ENCODE data around the gene MROH8.
"Not testable (repeated sequence)": the region's sequence is repeated elsewhere in the genome, so short reads cannot be mapped to it uniquely, and the experiment has no call there.

MROH8 gene

GRCh38 chr20:37166867-37167266 lies 12.5 kb downstream of the MROH8 start:
- no peak overlapping the region for H3K9ac ChIP-seq (ENCODE audit: low read depth, low read length)

DNA sequence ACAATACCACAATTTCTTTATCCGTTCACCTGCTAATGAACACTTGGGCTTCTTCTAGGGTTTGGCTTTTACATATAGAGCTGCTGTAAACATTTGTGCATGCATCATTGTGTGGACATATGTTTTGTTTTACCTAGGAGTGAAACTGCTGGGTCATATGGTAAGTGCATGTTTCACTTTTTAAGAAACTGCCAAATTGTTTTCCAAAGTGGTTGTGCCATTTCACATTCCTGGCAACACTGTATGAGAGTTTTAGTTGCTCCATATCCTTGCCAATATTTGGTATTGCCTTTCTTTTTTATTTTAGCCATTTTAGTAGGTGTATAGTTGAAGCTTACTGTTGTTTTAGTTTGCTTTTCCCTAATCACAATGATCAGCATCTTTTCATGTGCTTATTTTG lies 14.3 kb downstream of the MROH8 start:
- Histone ChIP-seq H3K4me3 (ENCODE audit: low read length) (no peak overlapping the region), H3K4me1 (ENCODE audit: insufficient read depth, low read length) (no peaks in the 10 kb centered on the region), H3K36me3 (ENCODE audit: insufficient read depth, low read depth, low read length) (no peaks in the 10 kb centered on the region)

More at GRCh38 chr20:37166867-37167266, 12.5 kb downstream of the MROH8 start:
- Histone ChIP-seq H3K4me1 (ENCODE audit: insufficient read depth, low read length) (no peaks in the 10 kb centered on the region), H3K27ac (ENCODE audit: low read length) (no peak overlapping the region), H3K9me3 (ENCODE audit: insufficient read depth, low read depth, low read length) (no peaks in the 10 kb centered on the region), H3K4me3 (ENCODE audit: low read length) (no peak overlapping the region), H3K36me3 (ENCODE audit: insufficient read depth, low read depth, low read length) (no peaks in the 10 kb centered on the region), H3K27me3 (ENCODE audit: insufficient read depth, low read length) (no peaks in the 10 kb centered on the region)

GRCh38 chr20:37163832-37164554 lies 15.4 kb downstream of the MROH8 start:
- Histone ChIP-seq H3K27ac (ENCODE audit: low read length) (no peak overlapping the region), H3K36me3 (ENCODE audit: insufficient read depth, low read depth, low read length) (no peaks in the 10 kb centered on the region), H3K9ac (ENCODE audit: low read depth, low read length) (no peak overlapping the region), H3K4me3 (ENCODE audit: low read length) (no peak overlapping the region), H3K27me3 (ENCODE audit: insufficient read depth, low read length) (no peaks in the 10 kb centered on the region), H3K4me1 (ENCODE audit: insufficient read depth, low read length) (no peaks in the 10 kb centered on the region), H3K9me3 (ENCODE audit: insufficient read depth, low read depth, low read length) (no peaks in the 10 kb centered on the region)

More for the DNA sequence above, 14.3 kb downstream of the MROH8 start:
- H3K27ac ChIP-seq (ENCODE audit: low read length), result no peak overlapping the region
- no peaks in the 10 kb centered on the region for H3K27me3 ChIP-seq (ENCODE audit: insufficient read depth, low read length)
- no peaks in the 10 kb centered on the region for H3K9me3 ChIP-seq (ENCODE audit: insufficient read depth, low read depth, low read length)
- no peak overlapping the region for H3K9ac ChIP-seq (ENCODE audit: low read depth, low read length)

- H3K4me1 ChIP-seq (ENCODE audit: insufficient read depth, low read length), result no peaks in the 10 kb centered on the region
- H3K27ac ChIP-seq (ENCODE audit: low read length), result no peak overlapping the region
- H3K9me3 ChIP-seq (ENCODE audit: insufficient read depth, low read depth, low read length), result no peaks in the 10 kb centered on the region
- H3K36me3 ChIP-seq (ENCODE audit: insufficient read depth, low read depth, low read length), result no peaks in the 10 kb centered on the region
- H3K27me3 ChIP-seq (ENCODE audit: insufficient read depth, low read length), result no peaks in the 10 kb centered on the region
- no peak overlapping the region for H3K9ac ChIP-seq (ENCODE audit: low read depth, low read length)
- no peak overlapping the region for H3K4me3 ChIP-seq (ENCODE audit: low read length)
Measured at GRCh38 chr20:37162646-37163045, 16.7 kb downstream of the MROH8 start.

DNA sequence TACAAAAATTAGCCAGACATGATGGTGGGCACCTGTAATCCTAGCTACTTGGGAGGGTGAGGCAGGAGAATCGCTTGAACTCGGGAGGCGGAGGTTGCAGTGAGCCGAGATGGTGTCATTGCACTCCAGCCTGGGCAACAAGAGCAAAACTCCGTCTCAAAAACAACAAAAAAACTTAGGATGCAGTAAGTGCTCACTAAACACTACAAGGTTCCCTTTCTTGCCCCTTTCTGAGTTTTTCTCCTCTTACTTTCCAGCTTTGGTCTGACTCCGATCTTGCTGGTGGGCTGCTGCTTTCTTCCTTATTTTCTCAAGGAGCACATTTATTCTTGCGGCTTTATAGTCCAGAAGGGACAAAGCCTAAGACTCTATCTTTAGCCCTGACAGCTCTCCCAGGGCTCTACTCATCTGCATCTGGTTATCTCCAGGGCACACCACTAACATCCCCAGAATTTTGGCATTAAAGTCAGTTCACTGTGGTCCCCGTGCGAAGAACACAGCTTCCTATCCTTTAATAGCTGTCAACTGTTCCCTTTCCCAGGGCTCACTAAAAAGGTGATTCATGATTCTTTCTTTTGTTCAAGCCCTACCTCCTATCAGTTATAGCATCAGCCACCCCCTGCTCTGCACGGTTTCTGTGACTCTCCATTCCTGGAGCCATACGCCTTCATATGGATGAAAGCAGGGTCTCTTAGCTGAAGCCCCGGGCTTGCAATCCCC lies 17.4 kb downstream of the MROH8 start:
- no peak overlapping the region for H3K9ac ChIP-seq (ENCODE audit: low read depth, low read length)

DNA sequence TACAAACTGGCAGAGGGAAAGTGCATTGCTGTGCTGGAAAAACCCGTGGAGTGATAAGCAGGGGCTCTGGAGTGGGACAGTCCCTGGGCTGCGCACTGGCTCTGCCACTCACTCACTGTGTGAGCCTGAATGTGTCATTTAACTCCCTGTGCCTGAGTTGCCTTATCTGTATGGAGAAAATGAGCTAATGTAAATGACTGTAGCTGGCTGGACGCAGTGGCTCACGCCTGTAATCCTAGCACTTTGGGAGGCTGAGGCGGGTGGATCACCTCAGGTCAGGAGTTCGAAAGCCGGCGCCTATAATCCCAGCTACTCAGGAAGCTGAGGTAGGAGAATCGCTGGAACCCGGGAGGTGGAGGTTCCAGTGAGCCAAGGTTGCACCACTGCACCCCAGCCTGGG lies 18.7 kb downstream of the MROH8 start:
- H3K4me1 ChIP-seq (ENCODE audit: insufficient read depth, low read length), result no peaks in the 10 kb centered on the region

More for the DNA sequence above, 17.4 kb downstream of the MROH8 start:
- Histone ChIP-seq H3K27me3 (ENCODE audit: insufficient read depth, low read length) (no peaks in the 10 kb centered on the region), H3K27ac (ENCODE audit: low read length) (no peak overlapping the region), H3K36me3 (ENCODE audit: insufficient read depth, low read depth, low read length) (no peaks in the 10 kb centered on the region), H3K4me1 (ENCODE audit: insufficient read depth, low read length) (no peaks in the 10 kb centered on the region), H3K9me3 (ENCODE audit: insufficient read depth, low read depth, low read length) (no peaks in the 10 kb centered on the region), H3K4me3 (ENCODE audit: low read length) (no peak overlapping the region)

DNA sequence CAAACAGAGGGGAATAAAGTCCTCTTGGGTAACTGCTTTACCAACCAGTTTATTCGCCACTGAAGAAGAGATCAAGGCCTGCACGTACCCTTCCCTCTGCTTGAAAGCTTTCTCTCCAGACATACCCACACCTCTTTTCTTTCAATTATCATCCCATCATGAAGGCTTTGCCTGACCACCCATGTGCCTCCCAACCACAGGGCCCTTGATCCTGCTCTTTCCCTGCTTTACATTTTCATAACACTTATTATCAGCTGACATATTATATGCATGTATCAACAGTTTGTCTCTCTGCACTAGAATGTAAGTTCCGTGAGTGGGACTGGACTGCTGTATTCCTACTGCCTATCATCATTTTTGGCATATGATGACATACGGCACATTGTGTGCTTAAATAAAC lies 21.1 kb downstream of the MROH8 start:
- no peaks in the 10 kb centered on the region for H3K27me3 ChIP-seq (ENCODE audit: insufficient read depth, low read length)
- H3K4me3 ChIP-seq (ENCODE audit: low read length), result no peak overlapping the region
- H3K9me3 ChIP-seq (ENCODE audit: insufficient read depth, low read depth, low read length), result no peaks in the 10 kb centered on the region
- no peak overlapping the region for H3K27ac ChIP-seq (ENCODE audit: low read length)
- H3K36me3 ChIP-seq (ENCODE audit: insufficient read depth, low read depth, low read length), result no peaks in the 10 kb centered on the region
- no peaks in the 10 kb centered on the region for H3K4me1 ChIP-seq (ENCODE audit: insufficient read depth, low read length)
- H3K9ac ChIP-seq (ENCODE audit: low read depth, low read length), result no peak overlapping the region

More for the DNA sequence above, 18.7 kb downstream of the MROH8 start:
- Histone ChIP-seq H3K27me3 (ENCODE audit: insufficient read depth, low read length) (no peaks in the 10 kb centered on the region), H3K27ac (ENCODE audit: low read length) (no peak overlapping the region), H3K9me3 (ENCODE audit: insufficient read depth, low read depth, low read length) (no peaks in the 10 kb centered on the region), H3K9ac (ENCODE audit: low read depth, low read length) (no peak overlapping the region), H3K4me3 (ENCODE audit: low read length) (no peak overlapping the region), H3K36me3 (ENCODE audit: insufficient read depth, low read depth, low read length) (no peaks in the 10 kb centered on the region)

GRCh38 chr20:37155987-37156386 lies 23.4 kb downstream of the MROH8 start:
- Histone ChIP-seq H3K4me1 (ENCODE audit: insufficient read depth, low read length) (no peaks in the 10 kb centered on the region), H3K27ac (ENCODE audit: low read length) (no peak overlapping the region), H3K27me3 (ENCODE audit: insufficient read depth, low read length) (no peaks in the 10 kb centered on the region), H3K4me3 (ENCODE audit: low read length) (no peak overlapping the region), H3K36me3 (ENCODE audit: insufficient read depth, low read depth, low read length) (no peaks in the 10 kb centered on the region), H3K9ac (ENCODE audit: low read depth, low read length) (no peak overlapping the region), H3K9me3 (ENCODE audit: insufficient read depth, low read depth, low read length) (no peaks in the 10 kb centered on the region)

- no peaks in the 10 kb centered on the region for H3K36me3 ChIP-seq (ENCODE audit: insufficient read depth, low read depth, low read length)
- no peak overlapping the region for H3K9ac ChIP-seq (ENCODE audit: low read depth, low read length)
- H3K9me3 ChIP-seq (ENCODE audit: insufficient read depth, low read depth, low read length), result no peaks in the 10 kb centered on the region
- no peaks in the 10 kb centered on the region for H3K27me3 ChIP-seq (ENCODE audit: insufficient read depth, low read length)
- no peak overlapping the region for H3K4me3 ChIP-seq (ENCODE audit: low read length)
- no peak overlapping the region for H3K27ac ChIP-seq (ENCODE audit: low read length)
- no peaks in the 10 kb centered on the region for H3K4me1 ChIP-seq (ENCODE audit: insufficient read depth, low read length)
Measured at GRCh38 chr20:37154684-37155298, 24.6 kb downstream of the MROH8 start.

GRCh38 chr20:37152284-37152683 lies 27.1 kb downstream of the MROH8 start:
- H3K27ac ChIP-seq (ENCODE audit: low read length), result no peak overlapping the region
- H3K27me3 ChIP-seq (ENCODE audit: insufficient read depth, low read length), result no peaks in the 10 kb centered on the region
- H3K9me3 ChIP-seq (ENCODE audit: insufficient read depth, low read depth, low read length), result no peaks in the 10 kb centered on the region
- no peak overlapping the region for H3K4me3 ChIP-seq (ENCODE audit: low read length)
- no peaks in the 10 kb centered on the region for H3K36me3 ChIP-seq (ENCODE audit: insufficient read depth, low read depth, low read length)
- H3K9ac ChIP-seq (ENCODE audit: low read depth, low read length), result no peak overlapping the region
- H3K4me1 ChIP-seq (ENCODE audit: insufficient read depth, low read length), result no peaks in the 10 kb centered on the region

- no peaks in the 10 kb centered on the region for H3K36me3 ChIP-seq (ENCODE audit: insufficient read depth, low read depth, low read length)
- H3K27me3 ChIP-seq (ENCODE audit: insufficient read depth, low read length), result no peaks in the 10 kb centered on the region
- H3K4me1 ChIP-seq (ENCODE audit: insufficient read depth, low read length), result no peaks in the 10 kb centered on the region
- H3K27ac ChIP-seq (ENCODE audit: low read length), result no peak overlapping the region
- H3K4me3 ChIP-seq (ENCODE audit: low read length), result no peak overlapping the region
- H3K9me3 ChIP-seq (ENCODE audit: insufficient read depth, low read depth, low read length), result no peaks in the 10 kb centered on the region
- H3K9ac ChIP-seq (ENCODE audit: low read depth, low read length), result no peak overlapping the region
Measured at GRCh38 chr20:37151529-37151928, 27.8 kb downstream of the MROH8 start.

DNA sequence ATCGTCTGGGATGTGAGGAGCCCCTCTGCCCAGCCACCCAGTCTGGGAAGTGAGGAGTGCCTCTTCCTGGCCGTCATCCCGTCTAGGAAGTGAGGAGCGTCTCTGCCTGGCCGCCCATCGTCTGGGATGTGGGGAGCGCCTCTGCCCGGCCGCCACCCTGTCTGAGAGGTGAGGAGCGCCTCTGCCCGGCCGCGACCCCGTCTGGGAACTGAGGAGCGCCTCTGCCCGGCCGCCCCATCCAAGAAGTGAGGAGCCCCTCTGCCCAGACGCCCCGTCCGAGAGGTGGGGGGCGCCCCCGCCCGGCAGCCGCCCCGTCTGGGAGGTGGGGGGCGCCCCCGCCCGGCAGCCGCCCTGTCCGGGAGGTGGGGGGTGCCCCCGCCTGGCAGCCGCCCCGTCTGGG lies 28.5 kb downstream of the MROH8 start:
- H3K36me3 ChIP-seq (ENCODE audit: insufficient read depth, low read depth, low read length), result not testable (repeated sequence)

More for the DNA sequence above, 28.5 kb downstream of the MROH8 start:
- H3K27ac ChIP-seq (ENCODE audit: low read length); H3K9me3 ChIP-seq (ENCODE audit: insufficient read depth, low read depth, low read length); H3K4me1 ChIP-seq (ENCODE audit: insufficient read depth, low read length); H3K9ac ChIP-seq (ENCODE audit: low read depth, low read length); H3K27me3 ChIP-seq (ENCODE audit: insufficient read depth, low read length); H3K4me3 ChIP-seq (ENCODE audit: low read length): not testable (repeated sequence)
